B cell (primary cell): ENCODE results near the gene VPS8. TPM values are rescaled to one million over a fixed set of nuclear protein-coding genes. Genes with fewer than 3 reads are reported as not detected.

Source experiments
- ATAC-seq: fragments of 200-7000 bp; cut with Tn5 transposase; one replicate; pipeline ENCODE4 v1.10.0; 2021; ENCODE audit warnings: low read depth, mild to moderate bottlenecking, moderate number of reproducible peaks, moderate library complexity
- CTCF ChIA-PET: fragments of 350-600 bp; sonication (Branson Sonifier 250); formaldehyde crosslinking; loops from one replicate; lab custom pipeline; 2021; ENCODE audit warnings: antibody characterized with exemption, inconsistent platforms; lab: Charles Lee
- POLR2A ChIA-PET: fragments of 350-600 bp; sonication (Branson Sonifier 250); formaldehyde crosslinking; loops from one replicate; lab custom pipeline; 2021; ENCODE audit warnings: antibody characterized with exemption; lab: Charles Lee
- DNase-seq: peaks from one replicate; pipeline ENCODE4 v3.0.0; 2013
- H2AFZ ChIP-seq: 2 replicates; pipeline ENCODE4 v1.6.1; 2012; ENCODE audit warnings: mild to moderate bottlenecking, low read depth, low read length; ENCODE audit not compliant: insufficient read depth, poor library complexity, severe bottlenecking
- H3K27ac ChIP-seq, 2 donors: 1 replicate in 1 of 2; 2 replicates in 1 of 2; pipeline ENCODE4 v1.5.1; 2012 to 2013; ENCODE audit warnings: low read length in 2 of 2, mild to moderate bottlenecking in 2 of 2, moderate library complexity in 1 of 2
- H3K27me3 ChIP-seq, 4 experiments: fragments of 200-600 bp in 1 of 4; sonication (generic) in 1 of 4; replicated peaks in 1 of 4; 1 replicate in 2 of 4; 2 replicates in 2 of 4; pipeline versions ENCODE4 v1.6.1 to v1.7.0; 2013 to 2016; ENCODE audit warnings: low read length in 3 of 4, mild to moderate bottlenecking in 2 of 4, mixed read lengths in 1 of 4, moderate library complexity in 1 of 4; ENCODE audit not compliant: insufficient read depth in 4 of 4, control insufficient read depth in 3 of 4; ENCODE audit errors: control extremely low read depth in 1 of 4
- H3K36me3 ChIP-seq, 2 experiments: replicated peaks in 1 of 2; 1 replicate in 1 of 2; 2 replicates in 1 of 2; pipeline versions ENCODE4 v1.6.1 to v1.7.1; 2013; ENCODE audit warnings: low read length in 1 of 2; ENCODE audit not compliant: insufficient read depth in 2 of 2, control insufficient read depth in 1 of 2; ENCODE audit errors: control extremely low read depth in 1 of 2, extremely low read depth in 1 of 2
- H3K4me1 ChIP-seq, 2 donors: fragments of 200-600 bp in 1 of 2; sonication (generic) in 1 of 2; 1 replicate in 1 of 2; 2 replicates in 1 of 2; pipeline versions ENCODE4 v1.5.1 to v1.6.1; 2013 to 2017; ENCODE audit warnings: low read length in 2 of 2; ENCODE audit not compliant: control insufficient read depth in 2 of 2, insufficient read depth in 2 of 2
- H3K4me2 ChIP-seq: replicated peaks from 2 replicates; pipeline ENCODE3; 2012; ENCODE audit warnings: mild to moderate bottlenecking, low read depth, low read length; ENCODE audit not compliant: poor library complexity, severe bottlenecking
- H3K4me3 ChIP-seq, 5 experiments: fragments of 200-600 bp in 1 of 5; sonication (generic) in 1 of 5; 1 replicate in 3 of 5; 2 replicates in 2 of 5; pipeline versions ENCODE4 v1.5.1 to v1.7.0; 2011 to 2016; ENCODE audit warnings: low read length in 4 of 5, mild to moderate bottlenecking in 4 of 5, low read depth in 2 of 5, control low read depth in 1 of 5, moderate library complexity in 1 of 5; ENCODE audit not compliant: insufficient read depth in 1 of 5; ENCODE audit errors: control extremely low read depth in 1 of 5, extremely low read depth in 1 of 5
- H3K79me2 ChIP-seq: fragments of 200-600 bp; sonication (generic); one replicate; pipeline ENCODE4 v1.6.0; 2016; ENCODE audit warnings: low read length; ENCODE audit not compliant: control insufficient read depth, insufficient read depth
- H3K9ac ChIP-seq: fragments of 200-600 bp; sonication (generic); 2 replicates; pipeline ENCODE4 v1.6.1; 2017; ENCODE audit warnings: mild to moderate bottlenecking, low read length, moderate library complexity
- H3K9me3 ChIP-seq, 3 donors: one replicate each; pipeline versions ENCODE4 v1.6.1 to v1.7.1; 2013; ENCODE audit warnings: low read length in 2 of 3; ENCODE audit not compliant: control insufficient read depth in 2 of 3, insufficient read depth in 1 of 3; ENCODE audit errors: control extremely low read depth in 1 of 3
- H4K20me1 ChIP-seq: 2 replicates; pipeline ENCODE4 v1.6.0; 2012; ENCODE audit warnings: mild to moderate bottlenecking, low read length; ENCODE audit not compliant: insufficient read depth, control insufficient read depth, poor library complexity, severe bottlenecking
- H3K27ac Mint-ChIP-seq: one replicate; pipeline ENCODE4 v1.8.0; 2021; ENCODE audit warnings: mixed read lengths
- H3K27me3 Mint-ChIP-seq: one replicate; pipeline ENCODE4 v1.8.0; 2021; ENCODE audit warnings: mixed read lengths
- H3K4me1 Mint-ChIP-seq: one replicate; pipeline ENCODE4 v1.8.0; 2021; ENCODE audit warnings: mixed read lengths
- H3K4me3 Mint-ChIP-seq: one replicate; pipeline ENCODE4 v1.8.0; 2021; ENCODE audit warnings: mixed read lengths
- H3K9me3 Mint-ChIP-seq: one replicate; pipeline ENCODE4 v1.8.0; 2022; ENCODE audit warnings: mixed read lengths; ENCODE audit not compliant: insufficient read depth
- CTCF ChIP-seq: fragments of 200-600 bp; IDR thresholded peaks from one replicate; pipeline ENCODE4 v1.8.0; 2022; ENCODE audit warnings: antibody characterized with exemption, mild to moderate bottlenecking
- EZH2 ChIP-seq: IDR thresholded peaks from 2 replicates; pipeline ENCODE4 v1.6.1; 2012; ENCODE audit warnings: borderline replicate concordance, low read depth, mild to moderate bottlenecking, moderate library complexity, low read length; ENCODE audit not compliant: insufficient read depth, poor library complexity, severe bottlenecking
- WGBS: methylation state at CpG from one replicate; pipeline ENCODE4 v1.1.5; 2013; ENCODE audit warnings: missing lambda C conversion rate; ENCODE audit not compliant: insufficient coverage; 5-methylcytosine and 5-hydroxymethylcytosine counted together
- intact Hi-C: fragments of 100-400 bp; cut with micrococcal nuclease; formaldehyde crosslinking; loops from one replicate; pipeline ENCODE4 v1.10.0; 2022
- polyA plus RNA-seq: library from polyadenylated mRNA; depleted of rRNA; stranded (reverse); fragments of >200 nt; gene quantifications from 2 replicates; pipeline ENCODE4 v1.2.3, GENCODE V29; 2012
- total RNA-seq, 2 donors: library from RNA; stranded (reverse); fragments of 120-200 nt in 1 of 2; gene quantifications; 1 replicate in 1 of 2; 2 replicates in 1 of 2; pipeline versions ENCODE4 v1.2.3 to v1.2.4, GENCODE V29; 2013 to 2022

The VPS8 gene
- total and polyA plus RNA-seq, 2 donors (not counting 1 experiment from before 2014, with no cell fraction given) = 18.3 to 95.6 TPM

GRCh38 chr3:185070491-185071286 is 258.7 kb downstream of the VPS8 start:
- Histone ChIP-seq H3K36me3 (no peaks in the 10 kb centered on the region), H3K4me2 (no peak overlapping the region), H3K4me3 (no peak overlapping the region), H2AFZ (no peak overlapping the region), H3K4me1 (no peaks in the 10 kb centered on the region), H3K27ac (no peak overlapping the region), H3K79me2 (no peaks in the 10 kb centered on the region), H3K9me3 (peaks cover 0 to 3% (median 0%) of the 10 kb centered on the region in 3 donors), H3K9ac (no peak overlapping the region), H4K20me1 (no peaks in the 10 kb centered on the region), H3K27me3 (no peaks in the 10 kb centered on the region)
- intact Hi-C loops = no loop called here
- no peaks in the 10 kb centered on the region for H3K9me3 Mint-ChIP-seq
- no peak for TF ChIP-seq CTCF
- TF ChIP-seq EZH2 = no peak
- H3K27ac Mint-ChIP-seq = no peak overlapping the region
- CTCF ChIA-PET = no interaction called here
- no peaks in the 10 kb centered on the region for H3K27me3 Mint-ChIP-seq
- WGBS = 90% methylated on average over 21 of the region's 22 CpGs
- no peak for ATAC-seq
- POLR2A ChIA-PET = no interaction called here
- H3K4me3 Mint-ChIP-seq = no peak overlapping the region
- no peaks in the 10 kb centered on the region for H3K4me1 Mint-ChIP-seq
- DNase-seq = no peak

GRCh38 chr3:185071287-185071800 is 259.4 kb downstream of the VPS8 start:
- H3K4me1 ChIP-seq = no peaks in the 10 kb centered on the region
- H3K36me3 ChIP-seq = no peaks in the 10 kb centered on the region
- 76% methylated on average over 7 of the region's 7 CpGs for WGBS
- TF ChIP-seq EZH2 (no peak), CTCF (no peak)
- H3K4me2 ChIP-seq = no peak overlapping the region
- no peak overlapping the region for H3K27ac ChIP-seq
- no peak overlapping the region for H3K9ac ChIP-seq
- no peaks in the 10 kb centered on the region for H3K79me2 ChIP-seq
- Mint-ChIP-seq H3K27me3 (no peaks in the 10 kb centered on the region), H3K27ac (no peak overlapping the region), H3K9me3 (no peaks in the 10 kb centered on the region), H3K4me3 (no peak overlapping the region), H3K4me1 (no peaks in the 10 kb centered on the region)
- intact Hi-C loops = no loop called here
- ATAC-seq = no peak
- DNase-seq = no peak
- no peak overlapping the region for H2AFZ ChIP-seq
- no peaks in the 10 kb centered on the region for H3K27me3 ChIP-seq
- H3K9me3 ChIP-seq = peaks cover 0 to 3% (median 0%) of the 10 kb centered on the region in 3 donors
- no peak overlapping the region for H3K4me3 ChIP-seq
- CTCF ChIA-PET = no interaction called here
- H4K20me1 ChIP-seq = no peaks in the 10 kb centered on the region
- POLR2A ChIA-PET = no interaction called here
